CD4-positive, alpha-beta T cell (primary cell): ENCODE results near the gene CHRM4. TPM values are rescaled to one million over a fixed set of nuclear protein-coding genes. Genes with fewer than 3 reads are reported as not detected.

Source experiments
- ATAC-seq: fragments of 200-7000 bp; cut with Tn5 transposase; one replicate; pipeline ENCODE4 v1.10.0; 2022; ENCODE audit warnings: mild to moderate bottlenecking; ENCODE audit not compliant: poor library complexity
- CTCF ChIA-PET: fragments of 350-600 bp; sonication (Branson Sonifier 250); formaldehyde crosslinking; loops from one replicate; lab custom pipeline; 2021; ENCODE audit warnings: antibody characterized with exemption, inconsistent platforms; lab: Charles Lee
- POLR2A ChIA-PET: fragments of 350-600 bp; sonication (Branson Sonifier 250); formaldehyde crosslinking; loops from one replicate; lab custom pipeline; 2021; ENCODE audit warnings: antibody characterized with exemption, inconsistent platforms; lab: Charles Lee
- DNase-seq, 14 experiments: peaks; one replicate each; pipeline ENCODE4 v3.0.0-alpha.2; 2013 to 2020; ENCODE audit warnings: mixed read lengths in 2 of 14
- H3K27ac ChIP-seq, 2 donors: one replicate each; pipeline versions ENCODE4 v1.5.1 to v1.7.0; 2013; ENCODE audit warnings: low read length in 2 of 2, low read depth in 1 of 2, mild to moderate bottlenecking in 1 of 2
- H3K27me3 ChIP-seq, 2 experiments: 1 replicate in 1 of 2; 2 replicates in 1 of 2; pipeline versions ENCODE4 v1.6.1 to v1.7.0; 2013; ENCODE audit warnings: low read length in 2 of 2, control low read depth in 1 of 2, mild to moderate bottlenecking in 1 of 2, moderate library complexity in 1 of 2; ENCODE audit not compliant: insufficient read depth in 2 of 2, control insufficient read depth in 1 of 2
- H3K36me3 ChIP-seq: one replicate; pipeline ENCODE4 v1.6.1; 2013; ENCODE audit warnings: low read length, control low read depth; ENCODE audit not compliant: insufficient read depth
- H3K4me1 ChIP-seq: one replicate; pipeline ENCODE4 v1.6.1; 2013; ENCODE audit warnings: low read length, control low read depth; ENCODE audit not compliant: insufficient read depth
- H3K4me3 ChIP-seq: one replicate; pipeline ENCODE4 v1.5.1; 2013; ENCODE audit warnings: mild to moderate bottlenecking, low read length, moderate library complexity
- H3K9me3 ChIP-seq, 2 experiments: 1 replicate in 1 of 2; 2 replicates in 1 of 2; pipeline versions ENCODE4 v1.6.1 to v1.7.0; 2013; ENCODE audit warnings: low read length in 2 of 2, mild to moderate bottlenecking in 2 of 2, control low read depth in 1 of 2, moderate library complexity in 1 of 2; ENCODE audit not compliant: control insufficient read depth in 1 of 2, insufficient read depth in 1 of 2
- H3K27ac Mint-ChIP-seq: one replicate; pipeline ENCODE4 v1.8.0; 2020; ENCODE audit warnings: mixed read lengths
- H3K27me3 Mint-ChIP-seq: one replicate; pipeline ENCODE4 v1.8.0; 2021; ENCODE audit warnings: mixed read lengths
- H3K36me3 Mint-ChIP-seq: one replicate; pipeline ENCODE4 v1.8.0; 2021; ENCODE audit warnings: low read depth, mixed read lengths
- H3K4me1 Mint-ChIP-seq: one replicate; pipeline ENCODE4 v1.8.0; 2021; ENCODE audit warnings: low read depth, mixed read lengths
- H3K4me3 Mint-ChIP-seq: one replicate; pipeline ENCODE4 v1.8.0; 2020; ENCODE audit warnings: mild to moderate bottlenecking, mixed read lengths
- H3K9me3 Mint-ChIP-seq: one replicate; pipeline ENCODE4 v1.8.0; 2020; ENCODE audit warnings: mixed read lengths
- CTCF ChIP-seq: fragments of 200-600 bp; IDR thresholded peaks from one replicate; pipeline ENCODE4 v1.8.0; 2022; ENCODE audit warnings: antibody characterized with exemption, mild to moderate bottlenecking
- intact Hi-C, 2 experiments: fragments of 100-400 bp; cut with DNase I in 1 of 2; cut with micrococcal nuclease in 1 of 2; formaldehyde crosslinking; loops; one replicate each; pipeline versions ENCODE4 v1.15.1 to v1.9.0; 2023 to 2025; cut with DNase I, micrococcal nuclease
- total RNA-seq, 174 experiments: library from RNA in 2 of 174; stranded (reverse) in 2 of 174; gene quantifications; one replicate each; pipeline ENCODE4 v1.2.3 and lab custom pipeline; 2021 to 2026

The CHRM4 gene
- total RNA-seq, 2 experiments from 2014 or later: 3.2 to 3.7 TPM

- Mint-ChIP-seq H3K4me3 (no peak overlapping the region), H3K4me1 (peaks cover 23% of the 10 kb centered on the region), H3K36me3 (peaks cover 88% of the 10 kb centered on the region), H3K27me3 (no peaks in the 10 kb centered on the region), H3K9me3 (no peaks in the 10 kb centered on the region), H3K27ac (no peak overlapping the region)
- no peaks in the 10 kb centered on the region for H3K27me3 ChIP-seq
- no peaks in the 10 kb centered on the region for H3K9me3 ChIP-seq
- peak; percentile 37 for ATAC-seq
- TF ChIP-seq CTCF: no peak
- no peak overlapping the region for H3K27ac ChIP-seq
- intact Hi-C loops: no loop called here
- no peak overlapping the region for H3K4me3 ChIP-seq
- DNase-seq: peak in 2 of 14 experiments; percentile 9 to 19
- POLR2A ChIA-PET: interaction anchor here (0.5 kb wide), 1 partner anchor 214 kb away, joined by 5 read pairs; no protein-coding TSS in a partner anchor
- CTCF ChIA-PET: no interaction called here
- peaks cover 8% of the 10 kb centered on the region for H3K4me1 ChIP-seq
- H3K36me3 ChIP-seq: peaks cover 64% of the 10 kb centered on the region
These were observed 22.9 kb upstream of the CHRM4 start for GRCh38 chr11:46414466-46414796.

GRCh38 chr11:46413760-46414465 lies 22.3 kb upstream of the CHRM4 start:
- H3K27ac Mint-ChIP-seq: no peak overlapping the region
- Histone ChIP-seq H3K4me1 (peaks cover 8% of the 10 kb centered on the region), H3K9me3 (no peaks in the 10 kb centered on the region), H3K27ac (no peak overlapping the region), H3K4me3 (no peak overlapping the region), H3K27me3 (no peaks in the 10 kb centered on the region), H3K36me3 (peaks cover 63% of the 10 kb centered on the region)
- H3K9me3 Mint-ChIP-seq: no peaks in the 10 kb centered on the region
- ChIA-PET CTCF (no interaction called here), POLR2A (interaction anchor here (0.5 to 0.6 kb wide), 2 partner anchors 214 to 325 kb away, joined by 4 to 5 read pairs; no protein-coding TSS in a partner anchor)
- ATAC-seq (peak; percentile 26), DNase-seq (no peak)
- peaks cover 88% of the 10 kb centered on the region for H3K36me3 Mint-ChIP-seq
- peaks cover 23% of the 10 kb centered on the region for H3K4me1 Mint-ChIP-seq
- H3K4me3 Mint-ChIP-seq: no peak overlapping the region
- intact Hi-C loops: no loop called here
- H3K27me3 Mint-ChIP-seq: no peaks in the 10 kb centered on the region
- TF ChIP-seq CTCF: no peak

GRCh38 chr11:46410021-46410420 lies 18.4 kb upstream of the CHRM4 start:
- H3K4me3 Mint-ChIP-seq: no peak overlapping the region
- no peaks in the 10 kb centered on the region for H3K27me3 Mint-ChIP-seq
- H3K4me3 ChIP-seq: no peak overlapping the region
- no peak overlapping the region for H3K27ac Mint-ChIP-seq
- ATAC-seq (no peak), DNase-seq (no peak)
- no peaks in the 10 kb centered on the region for H3K9me3 Mint-ChIP-seq
- H3K36me3 ChIP-seq: peaks cover 62% of the 10 kb centered on the region
- H3K27ac ChIP-seq: no peak overlapping the region
- intact Hi-C loops: no loop called here
- peaks cover 8% of the 10 kb centered on the region for H3K4me1 ChIP-seq
- ChIA-PET POLR2A (no interaction called here), CTCF (no interaction called here)
- no peaks in the 10 kb centered on the region for H3K9me3 ChIP-seq
- TF ChIP-seq CTCF: no peak
- H3K4me1 Mint-ChIP-seq: peaks cover 12% of the 10 kb centered on the region
- no peaks in the 10 kb centered on the region for H3K27me3 ChIP-seq
- peaks cover 73% of the 10 kb centered on the region for H3K36me3 Mint-ChIP-seq
